Keratinocyte (primary cell): ENCODE measurements around the gene P4HB. TPM values are rescaled to one million over a fixed set of nuclear protein-coding genes. Genes with fewer than 3 reads are reported as not detected.
A peak's percentile ranks its signal among the peaks of the same experiment; 100 is the strongest.

ENCODE experiments used
- DNase-seq: peaks from one replicate; pipeline ENCODE4 v3.0.0-alpha.2; 2011; ENCODE audit warnings: low read depth, missing footprints, low spot score
- FAIRE-seq: peaks from 2 replicates; lab custom pipeline; 2011; peaks lifted over from hg19 to GRCh38; lab: Jason Lieb, UNC
- H2AFZ ChIP-seq: 2 replicates; pipeline ENCODE4 v1.6.0; 2012; ENCODE audit warnings: low read length, control low read depth, inconsistent platforms; ENCODE audit not compliant: control insufficient read depth
- H3K27ac ChIP-seq: 2 replicates; pipeline ENCODE4 v1.5.1; 2011; ENCODE audit warnings: low read length; ENCODE audit not compliant: control insufficient read depth, insufficient read depth
- H3K27me3 ChIP-seq: 3 replicates; pipeline ENCODE4 v1.6.0; 2011; ENCODE audit warnings: low read length; ENCODE audit not compliant: control insufficient read depth, insufficient read depth; ENCODE audit errors: extremely low read depth
- H3K36me3 ChIP-seq, 2 experiments: 2 replicates in 1 of 2; 3 replicates in 1 of 2; pipeline ENCODE4 v1.5.1; 2011; ENCODE audit warnings: low read length in 2 of 2, mild to moderate bottlenecking in 1 of 2; ENCODE audit not compliant: control insufficient read depth in 2 of 2, insufficient read depth in 2 of 2; ENCODE audit errors: extremely low read depth in 1 of 2
- H3K4me1 ChIP-seq: 3 replicates; pipeline ENCODE4 v1.5.1; 2011; ENCODE audit warnings: low read length; ENCODE audit not compliant: control insufficient read depth, insufficient read depth; ENCODE audit errors: extremely low read depth
- H3K4me2 ChIP-seq: 3 replicates; pipeline ENCODE4 v1.6.0; 2011; ENCODE audit warnings: low read depth, low read length; ENCODE audit not compliant: control insufficient read depth, insufficient read depth; ENCODE audit errors: extremely low read depth
- H3K4me3 ChIP-seq, 3 experiments: fragments of 200-600 bp in 1 of 3; sonication (generic) in 1 of 3; 2 replicates in 2 of 3; 3 replicates in 1 of 3; pipeline ENCODE4 v1.5.1; 2011 to 2016; ENCODE audit warnings: low read length in 3 of 3, mild to moderate bottlenecking in 3 of 3, control low read depth in 2 of 3, inconsistent platforms in 1 of 3, low read depth in 1 of 3, mixed read lengths in 1 of 3, mixed run types in 1 of 3, moderate library complexity in 1 of 3; ENCODE audit not compliant: control insufficient read depth in 2 of 3, insufficient read depth in 2 of 3; ENCODE audit errors: extremely low read depth in 1 of 3
- H3K79me2 ChIP-seq: 2 replicates; pipeline ENCODE4 v1.6.0; 2012; ENCODE audit warnings: low read length; ENCODE audit not compliant: control insufficient read depth, insufficient read depth
- H3K9ac ChIP-seq: 3 replicates; pipeline ENCODE4 v1.6.0; 2011; ENCODE audit warnings: low read length; ENCODE audit not compliant: control insufficient read depth, insufficient read depth; ENCODE audit errors: extremely low read depth
- H3K9me1 ChIP-seq: 3 replicates; pipeline ENCODE4 v1.6.0; 2011; ENCODE audit warnings: low read length; ENCODE audit not compliant: control insufficient read depth, insufficient read depth; ENCODE audit errors: extremely low read depth
- H3K9me3 ChIP-seq: 2 replicates; pipeline ENCODE4 v1.5.1; 2012; ENCODE audit warnings: low read depth, low read length; ENCODE audit not compliant: control insufficient read depth
- H4K20me1 ChIP-seq: 3 replicates; pipeline ENCODE4 v1.6.0; 2011; ENCODE audit warnings: low read length; ENCODE audit not compliant: control insufficient read depth, insufficient read depth; ENCODE audit errors: extremely low read depth
- CTCF ChIP-seq, 3 experiments: IDR thresholded peaks in 1 of 3; conservative IDR thresholded peaks in 1 of 3; optimal IDR thresholded peaks in 1 of 3; 2 replicates in 2 of 3; 3 replicates in 1 of 3; pipeline versions ENCODE3 to v1.5.1; 2011; ENCODE audit warnings: low read length in 3 of 3, mild to moderate bottlenecking in 3 of 3, moderate library complexity in 2 of 3, control low read depth in 1 of 3, inconsistent platforms in 1 of 3; ENCODE audit not compliant: insufficient read depth in 2 of 3; ENCODE audit errors: extremely low read depth in 1 of 3
- EZH2 ChIP-seq: IDR thresholded peaks from one replicate; pipeline ENCODE4 v1.6.1; 2012; ENCODE audit warnings: inconsistent platforms, mild to moderate bottlenecking, low read length, moderate library complexity
- dilution Hi-C: fragments of 300-500 bp; cut with MboI; formaldehyde crosslinking; loops from one replicate; pipeline ENCODE4 v1.7.0; 2020; ENCODE audit warnings: low sequenced_read_pairs; ENCODE audit not compliant: extremely low pct_ligation_motif_present
- polyA plus RNA-seq, 5 experiments: library from polyadenylated mRNA; depleted of rRNA in 3 of 5; stranded (reverse) in 3 of 5; stranded (forward) in 1 of 5; unstranded in 1 of 5; fragments of >200 nt; gene quantifications; 1 replicate in 1 of 5; 2 replicates in 3 of 5; 3 replicates in 1 of 5; pipeline versions ENCODE4 v1.2.1 to v1.2.3, GENCODE V29; 2011 to 2012; ENCODE audit warnings: missing spikeins in 2 of 5, low read depth in 1 of 5, low replicate concordance in 1 of 5

Gene P4HB
- polyA plus RNA-seq, 1 donor (not counting 4 experiments of a cell fraction or from before 2014, with no cell fraction given): 149 TPM

- Histone ChIP-seq H3K4me2 (peak overlapping the region; percentile 49), H3K27me3 (no peaks in the 10 kb centered on the region), H2AFZ (no peak overlapping the region), H3K9ac (peak overlapping the region; percentile 42), H3K79me2 (peaks cover 83% of the 10 kb centered on the region), H3K4me1 (peaks cover 47% of the 10 kb centered on the region), H3K36me3 (peaks cover 48 to 60% of the 10 kb centered on the region in 2 experiments), H3K4me3 (peak overlapping the region in 2 of 3 experiments; percentile 7 to 20), H4K20me1 (peaks cover 26% of the 10 kb centered on the region), H3K9me3 (no peaks in the 10 kb centered on the region), H3K9me1 (no peaks in the 10 kb centered on the region), H3K27ac (peak overlapping the region; percentile 64)
- TF ChIP-seq EZH2 (no peak), CTCF (optimal IDR thresholded peaks at IDR 0.05 in 1 of 3, IDR thresholded peaks at IDR 0.05 in 1 of 3, conservative IDR thresholded peaks at IDR 0.05 in 1 of 3; ENCODE audit: extremely low read depth in 1 of 3, insufficient read depth in 2 of 3, low read length in 3 of 3) (peak; percentile 71 to 76 (median 75))
- peak; percentile 77 for DNase-seq
- dilution Hi-C loops: no loop called here
- FAIRE-seq: peak; percentile 91
Measured at GRCh38 chr17:81854974-81855774, 5.2 kb downstream of the P4HB start.

GRCh38 chr17:81852237-81852636, 8.1 kb downstream of the P4HB start:
- Histone ChIP-seq H3K4me1 (peaks cover 25% of the 10 kb centered on the region), H3K27ac (no peak overlapping the region), H2AFZ (no peak overlapping the region), H3K9ac (no peak overlapping the region), H3K4me3 (no peak overlapping the region), H3K27me3 (no peaks in the 10 kb centered on the region), H3K9me1 (no peaks in the 10 kb centered on the region), H4K20me1 (peaks cover 19% of the 10 kb centered on the region), H3K4me2 (no peak overlapping the region), H3K79me2 (peaks cover 54% of the 10 kb centered on the region), H3K9me3 (no peaks in the 10 kb centered on the region), H3K36me3 (peaks cover 35 to 51% of the 10 kb centered on the region in 2 experiments)
- FAIRE-seq (no peak), DNase-seq (no peak)
- TF ChIP-seq CTCF (optimal IDR thresholded peaks at IDR 0.05 in 1 of 3, IDR thresholded peaks at IDR 0.05 in 1 of 3, conservative IDR thresholded peaks at IDR 0.05 in 1 of 3; ENCODE audit: extremely low read depth in 1 of 3, insufficient read depth in 2 of 3, low read length in 3 of 3): no peak
- dilution Hi-C loops: no loop called here
